ENCODE measurements around the gene ZFYVE19.

- TF ChIP-seq EP300 (IDR thresholded peaks at IDR 0.05; ENCODE audit: low read depth) (no peak), POLR2AphosphoS5 (IDR thresholded peaks at IDR 0.05) (no peak), CTCF (IDR thresholded peaks at IDR 0.05) (no peak)
These were observed 1.1 kb downstream of the ZFYVE19 start for GRCh38 chr15:40807888-40808461.

Data from transverse colon (tissue), 4 donors.